GM19023 (cell line): ENCODE data around the gene PTH2.

Experiments used
- ATAC-seq: cut with Tn5 transposase; IDR thresholded peaks from one replicate; pipeline ENCODE4 v1.9.1; 2021; ENCODE audit warnings: mild to moderate bottlenecking, moderate library complexity; ENCODE audit not compliant: unreplicated experiment

The PTH2 gene

GRCh38 chr19:49415102-49415809, 8.0 kb downstream of the PTH2 start:
- ATAC-seq: no peak

DNA sequence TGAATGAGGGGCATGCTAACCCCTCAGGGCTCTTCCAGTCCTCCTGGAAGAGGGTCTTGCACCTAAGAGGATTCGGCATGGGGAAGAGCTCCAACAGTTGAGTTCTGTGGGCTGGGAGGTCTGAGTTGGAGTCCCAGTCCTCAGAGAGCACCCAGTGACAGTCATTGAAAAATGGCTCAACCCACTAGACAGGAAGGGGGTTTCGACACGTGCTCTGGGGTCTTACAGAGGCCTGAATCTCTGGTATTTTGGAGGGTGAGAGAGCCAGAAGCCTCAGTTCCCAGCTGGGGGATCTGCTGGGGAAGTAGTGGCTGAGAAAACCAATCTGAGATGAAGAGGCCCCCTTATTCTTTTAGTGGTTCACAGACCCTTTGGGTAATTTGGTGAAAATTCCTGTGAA, 9.0 kb downstream of the PTH2 start:
- ATAC-seq: no peak

- no peak for ATAC-seq
Observed at GRCh38 chr19:49413348-49413747, 9.9 kb downstream of the PTH2 start.

- ATAC-seq: no peak
Observed at GRCh38 chr19:49411681-49412326, 11.4 kb downstream of the PTH2 start.

- ATAC-seq: no peak
Observed at GRCh38 chr19:49409441-49410029, 13.7 kb downstream of the PTH2 start.

DNA sequence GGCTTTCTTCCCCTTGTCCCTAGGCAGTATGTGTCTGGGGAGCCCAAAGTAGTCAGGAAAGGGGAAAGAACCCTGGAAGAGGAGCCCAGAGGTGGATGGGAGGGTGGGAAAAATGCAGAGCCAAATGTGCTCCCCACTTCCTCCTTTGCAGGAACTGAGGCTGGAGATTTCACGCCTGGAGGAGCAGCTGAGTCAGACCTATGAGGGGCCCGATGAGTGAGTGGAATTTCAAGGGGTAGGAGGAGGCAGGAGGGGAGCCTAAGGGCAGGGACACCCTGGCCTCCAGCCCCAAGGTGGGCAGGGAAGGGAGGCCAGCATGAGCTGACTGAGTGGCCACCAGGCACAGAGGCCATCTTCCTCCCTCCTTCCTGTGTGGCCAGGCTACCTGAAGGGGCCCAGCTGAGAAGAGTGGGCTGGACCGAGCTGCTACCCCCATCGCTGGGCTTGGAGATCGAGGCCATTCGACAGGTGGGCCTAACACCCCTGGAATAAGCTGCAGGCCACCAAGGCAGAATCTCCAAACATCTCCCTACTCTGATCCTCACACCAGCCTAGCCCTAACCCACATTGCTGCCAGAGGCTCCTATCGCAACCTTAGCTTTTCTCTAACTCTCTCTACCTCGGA, 14.3 kb downstream of the PTH2 start:
- ATAC-seq: no peak

GRCh38 chr19:49407482-49408015, 15.7 kb downstream of the PTH2 start:
- ATAC-seq: no peak

DNA sequence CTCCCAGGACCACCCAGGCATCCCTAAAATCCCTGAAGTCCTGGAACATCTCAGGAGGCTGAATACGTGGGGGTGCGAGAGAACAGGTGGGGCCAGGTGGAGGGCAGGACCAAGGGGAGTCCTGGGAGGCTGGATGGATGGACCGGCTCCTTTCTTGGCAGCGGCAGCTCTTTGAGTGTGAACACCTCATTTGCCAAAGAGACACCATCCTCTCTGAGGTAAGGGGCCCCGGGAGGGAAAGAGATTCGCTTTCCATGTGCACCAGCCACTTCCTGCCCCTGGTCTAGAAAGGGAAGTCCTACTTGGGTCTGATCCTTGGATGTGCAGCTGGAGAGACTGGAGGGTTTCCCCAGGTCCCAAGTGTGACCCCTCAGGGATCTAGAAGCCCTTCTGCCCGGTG, 16.2 kb downstream of the PTH2 start:
- no peak for ATAC-seq

DNA sequence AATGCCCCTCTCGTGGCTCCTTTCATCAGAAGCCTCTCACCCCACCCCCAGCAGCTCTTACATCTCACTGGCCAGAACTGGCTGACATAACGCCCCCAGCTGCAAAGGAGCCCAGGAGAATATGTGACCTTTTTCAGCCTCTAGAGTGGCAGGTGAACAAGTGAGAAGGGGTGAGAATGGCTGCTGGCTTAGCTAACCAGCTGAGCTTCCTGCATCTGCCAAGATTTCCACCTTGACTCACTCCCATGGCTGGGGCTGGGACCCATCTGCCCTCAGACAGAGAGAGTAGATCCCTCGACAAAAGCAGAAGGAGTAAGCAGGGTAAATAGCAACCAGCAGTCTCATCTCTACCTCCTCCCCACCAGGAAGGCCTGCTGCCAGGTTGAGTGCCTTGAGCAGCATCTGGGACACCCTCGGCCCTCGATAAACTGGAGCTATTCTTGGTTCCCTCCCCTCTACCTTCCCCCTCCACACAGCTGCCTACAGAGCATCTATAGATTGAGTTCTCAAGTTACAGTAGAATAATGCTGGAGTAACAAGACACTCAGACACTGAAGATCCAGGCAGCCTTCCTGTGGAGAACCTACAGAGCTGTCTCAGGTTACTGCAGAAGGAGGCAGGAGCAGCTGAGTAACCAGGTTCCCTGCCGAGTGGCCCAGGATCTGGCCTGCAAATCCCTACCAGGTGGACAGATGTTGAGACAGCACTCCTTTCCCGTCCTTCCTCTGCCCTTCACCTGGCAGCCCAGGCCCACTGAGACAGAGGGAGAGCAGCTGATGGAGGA, 19.6 kb downstream of the PTH2 start:
- ATAC-seq: no peak

- ATAC-seq: no peak
Observed at GRCh38 chr19:49400029-49400428, 23.2 kb downstream of the PTH2 start.

DNA sequence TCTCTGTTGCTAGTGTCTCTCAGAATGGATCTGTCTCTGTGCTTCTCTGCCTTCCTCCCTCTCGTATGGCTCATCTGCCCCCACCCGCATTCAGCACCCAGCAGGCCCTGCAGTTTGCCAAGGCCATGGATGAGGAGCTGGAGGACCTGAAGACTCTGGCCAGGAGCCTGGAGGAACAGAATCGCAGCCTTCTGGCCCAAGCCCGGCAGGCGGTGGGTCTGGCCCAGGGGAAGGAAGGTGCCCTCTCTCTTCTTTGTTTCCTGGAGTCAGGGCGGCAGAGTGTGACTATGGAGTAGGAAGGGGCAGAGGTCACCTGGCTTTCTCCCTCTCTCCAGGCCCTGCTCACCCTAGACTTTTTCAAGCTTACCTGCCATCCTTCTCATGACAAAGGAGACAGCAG, 24.3 kb downstream of the PTH2 start:
- ATAC-seq: no peak

DNA sequence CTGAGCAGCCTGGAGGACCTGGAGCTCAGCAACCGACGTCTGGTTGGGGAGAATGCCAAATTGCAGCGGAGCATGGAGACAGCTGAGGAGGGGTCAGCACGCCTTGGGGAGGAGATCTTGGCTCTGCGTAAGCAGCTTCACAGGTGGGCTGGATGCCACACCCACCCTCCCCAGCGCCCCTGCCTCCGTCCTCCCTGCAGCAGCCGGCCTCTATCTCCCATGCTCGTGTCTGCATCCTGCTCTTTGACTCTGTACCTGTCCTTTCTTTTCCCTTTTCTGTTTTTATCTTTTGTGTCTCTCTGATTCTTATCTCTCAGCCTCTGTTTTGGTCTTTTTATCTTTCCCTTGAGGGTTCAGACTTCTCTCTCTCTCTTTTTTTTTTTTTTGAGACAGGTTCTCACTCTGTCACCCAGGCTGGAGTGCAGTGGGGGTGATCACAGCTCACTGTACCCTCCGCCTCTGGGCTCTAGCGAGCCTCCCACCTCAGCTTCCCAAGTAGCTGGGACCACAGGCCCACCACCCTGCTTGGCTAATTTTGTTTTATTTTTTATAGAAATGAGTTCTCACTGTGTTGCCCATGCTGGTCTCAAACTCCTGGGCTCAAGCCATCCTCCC, 25.1 kb downstream of the PTH2 start:
- no peak for ATAC-seq

GRCh38 chr19:49396738-49397505, 26.3 kb downstream of the PTH2 start:
- ATAC-seq: no peak

DNA sequence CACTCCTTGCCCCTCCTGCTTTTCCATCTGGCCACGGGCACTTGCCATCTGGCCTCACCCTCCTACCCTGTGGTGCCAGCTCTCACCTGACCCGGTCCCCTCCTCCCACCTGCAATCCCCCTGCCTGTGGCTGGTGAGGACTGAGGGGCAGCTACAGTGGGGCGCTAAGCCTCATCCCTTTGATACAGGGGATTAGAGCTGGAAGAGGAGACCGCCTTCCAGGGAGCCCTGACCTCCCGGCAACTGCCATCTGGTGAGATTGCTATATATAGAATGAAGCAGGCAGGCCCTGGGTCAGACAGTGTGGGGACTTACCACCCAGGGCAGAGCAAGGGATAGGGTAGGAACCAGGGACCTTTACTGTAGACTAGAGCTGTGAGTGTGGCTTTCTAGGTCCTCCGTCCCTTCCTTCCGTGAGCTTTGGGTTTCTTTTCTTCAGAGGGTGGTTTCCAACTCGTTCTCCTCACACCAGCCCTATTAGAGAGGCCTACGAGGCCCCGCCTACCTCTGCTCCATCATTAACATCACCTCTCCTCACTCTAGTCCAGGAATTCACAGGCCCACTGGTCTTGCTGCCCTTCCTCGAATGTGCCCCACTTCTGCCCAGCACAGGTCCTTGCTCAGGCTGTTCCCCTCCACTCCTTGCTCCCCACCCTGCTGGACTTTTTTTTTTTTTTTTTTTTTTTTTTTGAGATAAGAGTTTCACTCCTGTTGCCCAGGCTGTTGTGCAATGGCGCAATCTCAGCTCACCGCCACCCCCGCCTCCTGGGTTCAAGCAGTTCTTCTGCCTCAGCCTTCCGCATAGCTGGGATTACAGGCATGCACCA, 27.4 kb downstream of the PTH2 start:
- ATAC-seq: no peak

- no peak for ATAC-seq
Observed at GRCh38 chr19:49393881-49394280, 29.4 kb downstream of the PTH2 start.

- ATAC-seq: no peak
Observed at GRCh38 chr19:49391581-49392399, 31.5 kb downstream of the PTH2 start.

GRCh38 chr19:49390929-49391359, 32.3 kb downstream of the PTH2 start:
- no peak for ATAC-seq
